K562 (cell line): ENCODE results near the gene JMJD1C.

Source experiments
- AFF4 ChIP-seq: sonication (generic); formaldehyde crosslinking; IDR thresholded peaks from 2 replicates; pipeline ENCODE4 v1.8.0; 2023; ENCODE audit warnings: mild to moderate bottlenecking, missing genetic modification reagents
- CTCF ChIP-seq, 3 experiments: IDR thresholded peaks in 2 of 3; conservative IDR thresholded peaks in 1 of 3; 2 replicates each; pipeline ENCODE4 v1.5.1; 2011 to 2012; ENCODE audit warnings: low read length in 3 of 3, mild to moderate bottlenecking in 3 of 3, control low read depth in 2 of 3, improper control_type of control experiment in 1 of 3, inconsistent platforms in 1 of 3, low read depth in 1 of 3, mixed read lengths in 1 of 3, moderate library complexity in 1 of 3; ENCODE audit not compliant: insufficient read depth in 2 of 3
- KAT2B ChIP-seq: IDR thresholded peaks from one replicate; pipeline ENCODE4 v1.6.1; 2012; ENCODE audit warnings: low read depth, mild to moderate bottlenecking, control low read depth, inconsistent platforms, low read length, moderate library complexity
- POLR2AphosphoS5 ChIP-seq: IDR thresholded peaks from 2 replicates; pipeline ENCODE4 v1.6.1; 2011; ENCODE audit warnings: mild to moderate bottlenecking, low read depth, low read length, moderate library complexity; ENCODE audit not compliant: control insufficient read depth, insufficient read depth
- POU5F1 ChIP-seq: fragments of 150-350 bp; IDR thresholded peaks from 2 replicates; pipeline ENCODE4 v1.6.1; 2014; ENCODE audit warnings: borderline replicate concordance, low read length, low read depth, mild to moderate bottlenecking; ENCODE audit not compliant: partially characterized antibody

- no peak for TF ChIP-seq POU5F1
- no peak for TF ChIP-seq AFF4 (CRISPR knock-in tag)
- TF ChIP-seq KAT2B = no peak
- TF ChIP-seq CTCF (IDR thresholded peaks at IDR 0.05 in 2 of 3, conservative IDR thresholded peaks at IDR 0.05 in 1 of 3; ENCODE audit: insufficient read depth in 2 of 3, low read depth in 1 of 3, low read length in 3 of 3) = no peak
- TF ChIP-seq POLR2AphosphoS5 = no peak
Observed at GRCh38 chr10:63256009-63256773, 209.6 kb downstream of the JMJD1C start.
